Activated T-cell treated with anti-CD3 and anti-CD28 coated beads, Interleukin-2, amount 50 U/mL, for 24 hours (primary cell): ENCODE measurements around the gene HMGXB3.
A peak's percentile ranks its signal among the peaks of the same experiment; 100 is the strongest.

Source experiments
- DNase-seq: peaks from one replicate; pipeline ENCODE4 v3.0.0-alpha.2; 2020
- H3K27ac Mint-ChIP-seq: 2 replicates; pipeline ENCODE4 v1.8.0; 2020; ENCODE audit warnings: mild to moderate bottlenecking, mixed read lengths
- H3K27me3 Mint-ChIP-seq: 2 replicates; pipeline ENCODE4 v1.8.0; 2020; ENCODE audit warnings: mixed read lengths
- H3K36me3 Mint-ChIP-seq: 2 replicates; pipeline ENCODE4 v1.8.0; 2020; ENCODE audit warnings: low read depth, mixed read lengths
- H3K4me1 Mint-ChIP-seq: 2 replicates; pipeline ENCODE4 v1.8.0; 2020; ENCODE audit warnings: low read depth, mixed read lengths
- H3K4me3 Mint-ChIP-seq: 2 replicates; pipeline ENCODE4 v1.8.0; 2020; ENCODE audit warnings: mild to moderate bottlenecking, moderate library complexity, mixed read lengths
- H3K9me3 Mint-ChIP-seq: 2 replicates; pipeline ENCODE4 v1.8.0; 2020; ENCODE audit warnings: mixed read lengths

Gene HMGXB3

GRCh38 chr5:150000256-150000989, at the start of gene HMGXB3, which contains the start of gene TIGD6:
Gene HMGXB3, plus strand, starts transcription at chr5:150000739. Its CDS starts 4,114 bp downstream, at chr5:150004853.
Gene TIGD6, minus strand, starts transcription at chr5:150000654. Its CDS starts 4,306 bp downstream, at chr5:149996348.
- peak within 1 kb of the TSS; percentile 95 for H3K27ac Mint-ChIP-seq
- H3K36me3 Mint-ChIP-seq, result peaks cover 55% of the 10 kb centered on the region
- no peaks in the 10 kb centered on the region for H3K9me3 Mint-ChIP-seq
- H3K27me3 Mint-ChIP-seq, result no peaks in the 10 kb centered on the region
- peak; percentile 93 for DNase-seq
- H3K4me3 Mint-ChIP-seq, result peak within 1 kb of the TSS; percentile 87
- peaks cover 45% of the 10 kb centered on the region for H3K4me1 Mint-ChIP-seq

- Mint-ChIP-seq H3K4me3 (no peak overlapping the region), H3K4me1 (no peaks in the 10 kb centered on the region), H3K27ac (no peak overlapping the region), H3K27me3 (peaks cover 3% of the 10 kb centered on the region), H3K36me3 (no peaks in the 10 kb centered on the region), H3K9me3 (no peaks in the 10 kb centered on the region)
- DNase-seq, result no peak
Measured at GRCh38 chr5:149951138-149951749, 49.3 kb upstream of the HMGXB3 start.

- Mint-ChIP-seq H3K36me3 (no peaks in the 10 kb centered on the region), H3K27me3 (no peaks in the 10 kb centered on the region), H3K9me3 (no peaks in the 10 kb centered on the region), H3K4me3 (no peak overlapping the region), H3K27ac (no peak overlapping the region), H3K4me1 (no peaks in the 10 kb centered on the region)
- no peak for DNase-seq
Measured at GRCh38 chr5:149953436-149954121, 47.0 kb upstream of the HMGXB3 start.

- no peaks in the 10 kb centered on the region for H3K9me3 Mint-ChIP-seq
- H3K4me1 Mint-ChIP-seq, result peaks cover 11% of the 10 kb centered on the region
- H3K36me3 Mint-ChIP-seq, result peaks cover 3% of the 10 kb centered on the region
- no peak overlapping the region for H3K27ac Mint-ChIP-seq
- H3K27me3 Mint-ChIP-seq, result no peaks in the 10 kb centered on the region
- H3K4me3 Mint-ChIP-seq, result no peak overlapping the region
- no peak for DNase-seq
Measured at GRCh38 chr5:149954798-149955197, 45.7 kb upstream of the HMGXB3 start.

GRCh38 chr5:149956685-149957084, 43.9 kb upstream of the HMGXB3 start:
- DNase-seq, result no peak
- H3K9me3 Mint-ChIP-seq, result no peaks in the 10 kb centered on the region
- no peak overlapping the region for H3K4me3 Mint-ChIP-seq
- no peaks in the 10 kb centered on the region for H3K27me3 Mint-ChIP-seq
- H3K27ac Mint-ChIP-seq, result no peak overlapping the region
- H3K4me1 Mint-ChIP-seq, result peaks cover 21% of the 10 kb centered on the region
- peaks cover 10% of the 10 kb centered on the region for H3K36me3 Mint-ChIP-seq

- H3K4me3 Mint-ChIP-seq, result no peak overlapping the region
- no peaks in the 10 kb centered on the region for H3K27me3 Mint-ChIP-seq
- DNase-seq, result no peak
- no peak overlapping the region for H3K27ac Mint-ChIP-seq
- no peaks in the 10 kb centered on the region for H3K9me3 Mint-ChIP-seq
- peaks cover 33% of the 10 kb centered on the region for H3K4me1 Mint-ChIP-seq
- H3K36me3 Mint-ChIP-seq, result peaks cover 10% of the 10 kb centered on the region
Measured at GRCh38 chr5:149957855-149958254, 42.7 kb upstream of the HMGXB3 start.

- Mint-ChIP-seq H3K36me3 (peaks cover 13% of the 10 kb centered on the region), H3K27ac (peak overlapping the region; percentile 100), H3K9me3 (no peaks in the 10 kb centered on the region), H3K4me3 (peak overlapping the region; percentile 90), H3K4me1 (peaks cover 35% of the 10 kb centered on the region), H3K27me3 (no peaks in the 10 kb centered on the region)
- DNase-seq, result peak; percentile 68
Measured at GRCh38 chr5:149959406-149960236, 40.9 kb upstream of the HMGXB3 start.

- Mint-ChIP-seq H3K9me3 (no peaks in the 10 kb centered on the region), H3K4me3 (peak within 1 kb of the TSS; percentile 90), H3K27ac (peak within 1 kb of the TSS; percentile 100), H3K27me3 (no peaks in the 10 kb centered on the region), H3K36me3 (peaks cover 13% of the 10 kb centered on the region), H3K4me1 (peaks cover 36% of the 10 kb centered on the region)
- peak; percentile 93 for DNase-seq
Measured at GRCh38 chr5:149960272-149961185, 40.0 kb upstream of the HMGXB3 start, which contains the start of gene SLC26A2. Gene SLC26A2, plus strand, starts transcription at chr5:149960758. Its CDS starts 16,895 bp downstream, at chr5:149977653.

- H3K4me1 Mint-ChIP-seq, result peaks cover 37% of the 10 kb centered on the region
- H3K27me3 Mint-ChIP-seq, result no peaks in the 10 kb centered on the region
- peak overlapping the region; percentile 73 for H3K27ac Mint-ChIP-seq
- no peak for DNase-seq
- H3K4me3 Mint-ChIP-seq, result peak overlapping the region; percentile 90
- peaks cover 14% of the 10 kb centered on the region for H3K36me3 Mint-ChIP-seq
- no peaks in the 10 kb centered on the region for H3K9me3 Mint-ChIP-seq
Measured at GRCh38 chr5:149961186-149961685, 39.3 kb upstream of the HMGXB3 start.

- H3K27ac Mint-ChIP-seq, result peak overlapping the region; percentile 73
- no peaks in the 10 kb centered on the region for H3K27me3 Mint-ChIP-seq
- H3K4me3 Mint-ChIP-seq, result peak overlapping the region; percentile 90
- H3K9me3 Mint-ChIP-seq, result no peaks in the 10 kb centered on the region
- peaks cover 37% of the 10 kb centered on the region for H3K4me1 Mint-ChIP-seq
- H3K36me3 Mint-ChIP-seq, result peaks cover 15% of the 10 kb centered on the region
- no peak for DNase-seq
Measured at GRCh38 chr5:149961957-149962409, 38.6 kb upstream of the HMGXB3 start.

GRCh38 chr5:149962601-149963300, 37.8 kb upstream of the HMGXB3 start:
- Mint-ChIP-seq H3K27ac (no peak overlapping the region), H3K4me3 (no peak overlapping the region), H3K27me3 (no peaks in the 10 kb centered on the region)

GRCh38 chr5:149963729-149964128, 36.8 kb upstream of the HMGXB3 start:
- peaks cover 40% of the 10 kb centered on the region for H3K4me1 Mint-ChIP-seq
- H3K4me3 Mint-ChIP-seq, result no peak overlapping the region
- no peak overlapping the region for H3K27ac Mint-ChIP-seq
- no peaks in the 10 kb centered on the region for H3K27me3 Mint-ChIP-seq
- peaks cover 15% of the 10 kb centered on the region for H3K36me3 Mint-ChIP-seq
- no peaks in the 10 kb centered on the region for H3K9me3 Mint-ChIP-seq
- no peak for DNase-seq

More at GRCh38 chr5:149962601-149963300, 37.8 kb upstream of the HMGXB3 start:
- no peak for DNase-seq
- peaks cover 40% of the 10 kb centered on the region for H3K4me1 Mint-ChIP-seq
- H3K36me3 Mint-ChIP-seq, result peaks cover 15% of the 10 kb centered on the region
- no peaks in the 10 kb centered on the region for H3K9me3 Mint-ChIP-seq
